Measurements from ENCODE around the gene AP1B1. TPM values are rescaled to one million over a fixed set of nuclear protein-coding genes. Genes with fewer than 3 reads are reported as not detected.

Gene AP1B1
- total and polyA plus RNA-seq, 11 donors, result 18.1 to 74.8 (median 33.8) TPM

DNA sequence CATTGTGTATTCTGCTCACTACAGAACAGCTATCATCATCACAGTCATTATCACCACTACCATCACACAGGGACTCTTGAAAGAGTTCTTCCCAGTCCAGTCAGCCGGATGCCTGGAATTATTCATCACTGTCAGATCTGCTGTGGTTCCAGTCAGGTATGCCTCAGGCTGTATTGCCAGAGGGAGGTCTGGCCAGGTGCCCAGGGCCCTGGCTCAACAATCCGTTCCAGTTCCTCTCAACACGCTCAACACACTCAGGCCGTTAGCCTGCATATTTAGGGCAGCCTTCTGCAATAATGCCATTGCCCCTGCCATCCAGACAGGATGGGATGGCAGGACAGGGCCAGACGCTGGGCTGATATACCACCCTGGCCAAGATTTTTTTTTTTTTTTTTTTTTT is 44.2 kb downstream of the AP1B1 start:
- Histone ChIP-seq H3K27me3 (no peaks in the 10 kb centered on the region), H3K27ac (peak overlapping the region in 9 of 12 donors; percentile 6 to 63 (median 43)), H3K4me1 (peaks cover 0 to 45% (median 19%) of the 10 kb centered on the region in 12 donors), H3K9me3 (no peaks in the 10 kb centered on the region), H3K4me3 (no peak overlapping the region), H3K36me3 (peaks cover 0 to 100% (median 77%) of the 10 kb centered on the region in 9 donors)
- DNase-seq, result peak; percentile 54 to 82 (median 77)
- TF ChIP-seq, protein P1, sequence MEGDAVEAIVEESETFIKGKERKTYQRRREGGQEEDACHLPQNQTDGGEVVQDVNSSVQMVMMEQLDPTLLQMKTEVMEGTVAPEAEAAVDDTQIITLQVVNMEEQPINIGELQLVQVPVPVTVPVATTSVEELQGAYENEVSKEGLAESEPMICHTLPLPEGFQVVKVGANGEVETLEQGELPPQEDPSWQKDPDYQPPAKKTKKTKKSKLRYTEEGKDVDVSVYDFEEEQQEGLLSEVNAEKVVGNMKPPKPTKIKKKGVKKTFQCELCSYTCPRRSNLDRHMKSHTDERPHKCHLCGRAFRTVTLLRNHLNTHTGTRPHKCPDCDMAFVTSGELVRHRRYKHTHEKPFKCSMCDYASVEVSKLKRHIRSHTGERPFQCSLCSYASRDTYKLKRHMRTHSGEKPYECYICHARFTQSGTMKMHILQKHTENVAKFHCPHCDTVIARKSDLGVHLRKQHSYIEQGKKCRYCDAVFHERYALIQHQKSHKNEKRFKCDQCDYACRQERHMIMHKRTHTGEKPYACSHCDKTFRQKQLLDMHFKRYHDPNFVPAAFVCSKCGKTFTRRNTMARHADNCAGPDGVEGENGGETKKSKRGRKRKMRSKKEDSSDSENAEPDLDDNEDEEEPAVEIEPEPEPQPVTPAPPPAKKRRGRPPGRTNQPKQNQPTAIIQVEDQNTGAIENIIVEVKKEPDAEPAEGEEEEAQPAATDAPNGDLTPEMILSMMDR (IDR thresholded peaks at IDR 0.05), result no peak
- no peak for TF ChIP-seq POLR2A (IDR thresholded peaks at IDR 0.05)
- 38 to 46% (median 39%) methylated on average over 5 of the region's 5 CpGs for WGBS, 4 donors
- intact Hi-C loops (cut with DNase I), result loop anchor here in 2 of 10 donors (5.0 kb wide), 1 partner anchor 37 kb away; the partner anchor contains the start of gene GAS2L1 (in 2 of the 2)
- peak; percentile 77 to 90 (median 84) for ATAC-seq

DNA sequence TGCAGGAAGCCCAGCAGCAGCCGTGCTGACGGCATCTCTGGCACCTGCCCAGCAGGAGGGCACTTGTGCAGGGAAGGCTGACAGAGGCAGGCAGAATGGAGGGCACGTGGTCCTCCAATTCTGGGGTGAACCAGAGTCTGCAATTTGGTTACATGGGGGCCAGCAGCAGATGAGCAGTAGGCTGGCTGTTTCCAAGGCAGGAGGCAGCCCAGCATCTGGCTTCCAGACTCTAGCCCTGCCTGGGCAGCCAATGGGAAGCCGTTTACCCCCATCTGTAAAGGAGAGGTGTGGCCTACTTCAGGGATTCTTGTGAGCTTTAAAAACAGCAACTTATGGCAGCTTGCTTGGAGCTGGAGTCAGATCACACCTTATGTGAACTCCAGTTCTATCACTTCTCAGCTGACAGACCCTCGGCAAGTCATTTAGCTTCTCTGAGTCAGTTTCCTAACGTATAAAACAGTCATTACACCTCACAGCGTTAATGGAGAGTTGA is 45.0 kb downstream of the AP1B1 start:
- 55 to 63% (median 59%) methylated on average over 6 to 7 of the region's 7 CpGs for WGBS, 4 donors
- TF ChIP-seq, protein P1 (IDR thresholded peaks at IDR 0.05), result no peak
- no peak for TF ChIP-seq POLR2A (IDR thresholded peaks at IDR 0.05)
- Histone ChIP-seq H3K4me3 (no peak overlapping the region), H3K27me3 (no peaks in the 10 kb centered on the region), H3K36me3 (peaks cover 0 to 100% (median 77%) of the 10 kb centered on the region in 9 donors), H3K4me1 (peaks cover 0 to 45% (median 19%) of the 10 kb centered on the region in 12 donors), H3K9me3 (no peaks in the 10 kb centered on the region), H3K27ac (peak overlapping the region in 11 of 12 donors; percentile 1 to 63 (median 39))
- intact Hi-C loops (cut with DNase I), result loop anchor here in 2 of 10 donors (5.0 kb wide), 1 partner anchor 36 kb away; the partner anchor contains the start of gene GAS2L1 (in 2 of the 2)
- ATAC-seq (peak; percentile 69 to 82 (median 79)), DNase-seq (peak; percentile 65 to 85 (median 81))

DNA sequence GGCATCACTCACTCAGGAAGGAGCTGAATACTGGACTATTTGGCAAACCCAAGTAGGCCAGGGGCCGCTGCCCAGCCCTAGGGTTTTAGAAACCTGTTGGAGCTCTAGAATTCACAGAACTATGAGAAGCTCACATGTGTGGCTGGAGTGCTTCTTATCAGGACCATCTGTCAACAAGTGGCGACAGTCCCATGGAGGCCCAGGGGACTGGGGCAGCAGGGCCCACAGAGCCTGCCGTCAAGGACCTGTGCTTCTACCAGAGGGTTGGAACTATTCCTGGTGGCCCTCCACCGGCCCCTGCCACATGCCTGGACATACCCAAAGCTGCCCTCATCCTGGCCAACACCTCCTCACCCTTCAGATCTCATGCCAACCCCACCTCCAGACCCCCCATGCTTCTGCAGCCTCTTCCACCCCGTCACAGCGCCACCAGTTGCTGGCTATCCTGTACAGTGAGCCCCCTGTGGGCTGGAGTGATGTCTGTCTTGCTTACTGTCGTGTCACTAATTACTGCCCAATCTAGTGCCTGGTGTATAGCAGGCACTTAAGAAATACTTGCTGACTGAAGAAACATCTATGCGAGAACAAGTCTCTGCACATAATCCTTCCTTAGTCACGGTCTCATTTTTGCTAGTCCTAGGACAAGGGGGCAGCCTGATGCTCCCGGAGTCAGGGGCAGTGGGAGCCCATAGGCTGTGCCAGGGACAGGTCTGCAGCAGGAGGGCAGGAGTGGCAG is 45.6 kb downstream of the AP1B1 start:
- intact Hi-C loops (cut with DNase I), result loop anchor here in 2 of 10 donors (5.0 kb wide), 1 partner anchor 35 kb away; the partner anchor contains the start of gene GAS2L1 (in 2 of the 2)
- peak overlapping the region in 7 of 12 donors; percentile 1 to 62 (median 20) for H3K27ac ChIP-seq

More for the DNA sequence above, 45.6 kb downstream of the AP1B1 start:
- Histone ChIP-seq H3K4me3 (no peak overlapping the region), H3K9me3 (no peaks in the 10 kb centered on the region), H3K4me1 (peaks cover 0 to 45% (median 19%) of the 10 kb centered on the region in 12 donors), H3K36me3 (peaks cover 0 to 100% (median 77%) of the 10 kb centered on the region in 9 donors), H3K27me3 (no peaks in the 10 kb centered on the region)
- WGBS, 4 donors, result 58 to 65% (median 62%) methylated on average over 10 of the region's 10 CpGs
- DNase-seq (peak in 2 of 5 donors; percentile 26 to 49), ATAC-seq (peak in 1 of 4 donors; percentile 2)
- TF ChIP-seq POLR2A (IDR thresholded peaks at IDR 0.05), result no peak
- TF ChIP-seq, protein P1 (IDR thresholded peaks at IDR 0.05), result no peak

All from heart left ventricle (tissue), 16 donors.